Measurements from ENCODE around the gene NPHS2. TPM values are rescaled to one million over a fixed set of nuclear protein-coding genes. Genes with fewer than 3 reads are reported as not detected.
A peak's percentile ranks its signal among the peaks of the same experiment; 100 is the strongest.

The NPHS2 gene
- not detected in 2 replicates for total RNA-seq (2014; rRNA removed; shearing (Covaris generic))

DNA sequence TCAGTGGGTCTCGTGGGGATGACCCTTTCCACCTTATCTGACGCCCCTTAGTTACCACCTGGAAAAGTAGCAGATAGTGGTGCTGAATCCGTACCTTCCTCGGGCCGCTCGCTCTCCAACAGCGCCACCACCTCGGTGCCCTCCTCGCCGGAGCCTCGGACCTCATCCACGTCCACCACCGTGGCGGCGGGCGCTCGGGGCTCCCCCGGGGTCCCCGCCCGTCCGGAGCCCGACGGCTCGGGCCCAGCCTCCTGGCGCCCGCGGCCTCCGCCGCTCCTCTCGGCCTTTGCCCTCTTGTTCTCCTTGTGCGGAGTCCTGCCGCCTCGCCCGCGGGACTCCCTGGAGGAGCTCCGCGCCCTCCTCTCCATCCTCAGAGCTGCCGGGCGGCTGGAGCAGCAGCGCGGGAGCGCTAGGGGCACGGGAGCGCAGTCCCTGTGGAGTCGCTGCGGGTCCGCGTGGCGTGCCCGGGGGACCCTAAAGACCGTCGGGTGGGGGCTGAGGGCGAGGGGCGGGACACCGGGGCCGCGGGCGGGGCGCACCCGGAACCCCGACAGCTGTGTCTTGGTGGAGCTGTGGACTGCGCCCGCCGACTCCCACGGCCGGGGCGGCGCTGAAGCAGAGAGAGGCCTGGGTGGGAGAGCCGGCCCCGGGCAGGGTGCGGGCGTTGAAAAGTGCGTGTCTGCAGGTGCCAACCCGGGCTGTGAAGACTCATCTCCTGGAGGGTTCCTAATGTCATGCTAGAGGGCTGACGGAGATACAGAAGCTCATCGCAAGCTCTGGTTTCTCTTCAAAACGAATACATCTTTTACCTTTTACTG lies at the start of gene NPHS2:
TSS of gene NPHS2 (minus strand) at position 452 of the 818 bp plus-strand sequence. CDS start at position 368, 84 bp downstream.
- peak; percentile 78 for DNase-seq
- Histone ChIP-seq H3K27me3 (ENCODE audit: control insufficient read depth, insufficient read depth, low read length) (peaks cover 46% of the 10 kb centered on the region), H3K36me3 (replicated peaks; ENCODE audit: control insufficient read depth, insufficient read depth, low read length) (no peaks in the 10 kb centered on the region), H3K4me3 (ENCODE audit: insufficient read depth, low read depth, low read length) (peak within 1 kb of the TSS; percentile 34)

- Histone ChIP-seq H3K4me3 (ENCODE audit: insufficient read depth, low read depth, low read length) (no peak overlapping the region), H3K36me3 (replicated peaks; ENCODE audit: control insufficient read depth, insufficient read depth, low read length) (no peaks in the 10 kb centered on the region), H3K27me3 (ENCODE audit: control insufficient read depth, insufficient read depth, low read length) (no peaks in the 10 kb centered on the region)
- no peak for DNase-seq
Measured at GRCh38 chr1:179612361-179612760, 36.6 kb upstream of the NPHS2 start.

DNA sequence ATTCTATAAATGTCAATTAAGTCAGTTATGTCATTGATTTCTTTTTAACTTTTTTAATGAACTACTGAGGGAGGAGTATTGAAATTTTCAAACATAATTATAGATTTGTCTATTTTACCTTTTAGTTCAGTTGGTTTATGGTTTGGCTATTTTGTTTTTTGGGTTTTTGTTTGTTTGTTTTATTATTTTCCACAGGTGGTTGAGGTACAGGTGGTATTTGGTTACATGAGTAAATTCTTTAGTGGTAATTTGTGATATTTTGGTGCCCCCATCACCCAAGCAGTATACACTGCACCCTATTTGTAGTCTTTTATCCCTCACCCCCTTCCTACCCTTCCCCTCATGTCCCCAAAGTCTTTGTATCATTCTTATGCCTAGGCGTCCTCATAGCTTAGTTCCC lies 25.3 kb upstream of the NPHS2 start:
- Histone ChIP-seq H3K4me3 (ENCODE audit: insufficient read depth, low read depth, low read length) (no peak overlapping the region), H3K36me3 (replicated peaks; ENCODE audit: control insufficient read depth, insufficient read depth, low read length) (no peaks in the 10 kb centered on the region), H3K27me3 (ENCODE audit: control insufficient read depth, insufficient read depth, low read length) (no peaks in the 10 kb centered on the region)
- DNase-seq, result no peak

GRCh38 chr1:179599623-179600249 lies 24.0 kb upstream of the NPHS2 start:
- Histone ChIP-seq H3K36me3 (replicated peaks; ENCODE audit: control insufficient read depth, insufficient read depth, low read length) (no peaks in the 10 kb centered on the region), H3K27me3 (ENCODE audit: control insufficient read depth, insufficient read depth, low read length) (no peaks in the 10 kb centered on the region), H3K4me3 (ENCODE audit: insufficient read depth, low read depth, low read length) (no peak overlapping the region)
- DNase-seq, result no peak

- Histone ChIP-seq H3K36me3 (replicated peaks; ENCODE audit: control insufficient read depth, insufficient read depth, low read length) (no peaks in the 10 kb centered on the region), H3K27me3 (ENCODE audit: control insufficient read depth, insufficient read depth, low read length) (no peaks in the 10 kb centered on the region), H3K4me3 (ENCODE audit: insufficient read depth, low read depth, low read length) (no peak overlapping the region)
- no peak for DNase-seq
Measured at GRCh38 chr1:179598631-179599030, 22.9 kb upstream of the NPHS2 start.

DNA sequence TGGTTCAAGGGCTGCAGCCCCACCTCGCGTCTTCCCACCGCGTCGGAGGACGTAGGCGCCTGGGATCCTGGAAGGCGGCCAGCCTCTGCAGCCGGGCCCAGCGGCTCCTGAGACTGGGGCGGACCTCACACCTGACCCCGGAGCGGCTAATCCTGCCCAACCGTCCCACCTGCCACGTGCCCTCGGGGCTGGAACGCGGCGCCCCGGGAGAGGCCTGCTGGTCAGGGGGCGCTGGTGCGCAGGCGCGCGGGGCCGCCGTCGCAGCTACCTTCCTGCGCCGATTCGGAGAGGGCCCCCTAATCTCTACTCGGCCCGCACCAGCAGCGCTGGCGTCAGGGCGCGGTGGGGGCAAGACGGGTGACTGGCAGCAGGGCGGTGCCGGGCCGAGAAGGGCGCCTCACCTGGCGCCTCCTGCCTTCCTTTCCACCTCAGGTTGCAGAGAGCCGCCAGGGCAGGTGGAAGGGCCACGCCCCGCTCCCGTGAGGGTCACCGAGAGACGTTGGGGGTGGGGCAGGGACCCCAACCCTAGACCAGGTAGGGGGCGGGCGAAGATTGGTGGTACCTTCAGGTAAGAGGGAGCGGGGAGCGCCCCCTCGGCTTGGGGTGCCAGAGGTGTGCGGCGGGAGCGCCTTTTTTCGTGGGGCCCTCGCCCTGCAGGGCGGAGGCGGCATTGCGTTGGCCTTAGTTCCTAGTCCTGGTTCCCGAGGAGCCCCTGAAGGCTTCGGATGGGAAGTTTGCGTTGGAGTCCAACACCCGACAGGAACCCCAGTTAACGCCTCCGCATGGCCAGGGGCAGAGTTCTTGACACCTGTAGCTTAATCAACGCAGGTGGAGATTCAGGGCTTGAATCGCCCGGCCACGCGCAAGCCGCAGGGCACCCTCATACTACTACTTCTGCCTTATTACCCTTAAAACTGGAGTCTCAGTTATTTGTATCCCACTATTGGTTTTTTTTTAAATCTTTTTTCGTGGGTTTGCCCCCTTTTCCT lies 16.1 kb upstream of the NPHS2 start, which contains the start of gene TDRD5:
TSS of gene TDRD5 (plus strand) at position 241 of the 989 bp plus-strand sequence. CDS start 784 bp downstream, outside the sequence.
- no peaks in the 10 kb centered on the region for H3K36me3 ChIP-seq (replicated peaks; ENCODE audit: control insufficient read depth, insufficient read depth, low read length)
- peak within 1 kb of the TSS; percentile 14; the same call in 1 of the 2 replicates for H3K4me3 ChIP-seq (ENCODE audit: insufficient read depth, low read depth, low read length)
- H3K27me3 ChIP-seq (ENCODE audit: control insufficient read depth, insufficient read depth, low read length), result peaks cover 7% of the 10 kb centered on the region
- peak; percentile 78 for DNase-seq

DNA sequence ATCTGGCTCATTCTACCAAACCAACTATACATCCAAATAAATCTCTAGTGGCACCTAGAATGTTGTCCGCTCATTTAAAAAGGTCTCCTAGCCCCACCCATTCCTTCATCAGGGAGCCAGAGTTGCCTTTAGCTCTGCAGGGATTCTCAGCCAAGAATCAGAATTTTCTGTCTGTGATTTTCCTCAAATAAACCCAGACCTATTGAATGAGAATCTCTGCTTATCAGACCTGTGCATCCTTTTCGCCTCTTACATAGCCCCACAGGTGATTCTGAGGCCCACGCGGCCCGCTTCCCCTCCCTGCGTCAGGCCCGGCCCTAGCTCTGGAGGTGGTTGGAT lies 15.5 kb upstream of the NPHS2 start:
- Histone ChIP-seq H3K36me3 (replicated peaks; ENCODE audit: control insufficient read depth, insufficient read depth, low read length) (no peaks in the 10 kb centered on the region), H3K27me3 (ENCODE audit: control insufficient read depth, insufficient read depth, low read length) (peaks cover 10% of the 10 kb centered on the region), H3K4me3 (ENCODE audit: insufficient read depth, low read depth, low read length) (no peak overlapping the region; the same call in 1 of the 2 replicates)
- no peak for DNase-seq

DNA sequence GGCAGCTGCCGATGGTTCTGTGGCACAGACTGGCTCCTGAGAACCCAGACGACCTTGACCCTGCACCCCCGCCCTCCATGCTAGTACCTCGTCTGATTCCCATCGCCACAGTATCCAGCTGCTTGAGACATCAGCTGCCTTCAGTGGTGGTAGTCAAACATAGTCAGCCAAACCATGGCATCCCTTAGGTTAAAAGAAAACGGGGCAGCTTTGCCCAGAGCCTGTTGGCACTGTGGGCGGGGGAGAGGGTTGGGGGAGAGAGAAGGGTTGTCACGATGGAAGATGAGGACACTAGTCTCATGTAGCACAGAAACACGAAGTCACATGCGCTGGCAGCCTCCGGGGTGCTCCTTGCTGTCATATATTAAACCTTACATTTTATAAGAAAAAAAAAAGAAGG lies 14.9 kb upstream of the NPHS2 start:
- DNase-seq, result no peak
- H3K36me3 ChIP-seq (replicated peaks; ENCODE audit: control insufficient read depth, insufficient read depth, low read length), result no peaks in the 10 kb centered on the region
- H3K27me3 ChIP-seq (ENCODE audit: control insufficient read depth, insufficient read depth, low read length), result peaks cover 10% of the 10 kb centered on the region
- H3K4me3 ChIP-seq (ENCODE audit: insufficient read depth, low read depth, low read length), result no peak overlapping the region

- no peak overlapping the region for H3K4me3 ChIP-seq (ENCODE audit: insufficient read depth, low read depth, low read length)
- no peaks in the 10 kb centered on the region for H3K36me3 ChIP-seq (replicated peaks; ENCODE audit: control insufficient read depth, insufficient read depth, low read length)
- H3K27me3 ChIP-seq (ENCODE audit: control insufficient read depth, insufficient read depth, low read length), result peaks cover 10% of the 10 kb centered on the region
- DNase-seq, result no peak
Measured at GRCh38 chr1:179589509-179589908, 13.8 kb upstream of the NPHS2 start.

DNA sequence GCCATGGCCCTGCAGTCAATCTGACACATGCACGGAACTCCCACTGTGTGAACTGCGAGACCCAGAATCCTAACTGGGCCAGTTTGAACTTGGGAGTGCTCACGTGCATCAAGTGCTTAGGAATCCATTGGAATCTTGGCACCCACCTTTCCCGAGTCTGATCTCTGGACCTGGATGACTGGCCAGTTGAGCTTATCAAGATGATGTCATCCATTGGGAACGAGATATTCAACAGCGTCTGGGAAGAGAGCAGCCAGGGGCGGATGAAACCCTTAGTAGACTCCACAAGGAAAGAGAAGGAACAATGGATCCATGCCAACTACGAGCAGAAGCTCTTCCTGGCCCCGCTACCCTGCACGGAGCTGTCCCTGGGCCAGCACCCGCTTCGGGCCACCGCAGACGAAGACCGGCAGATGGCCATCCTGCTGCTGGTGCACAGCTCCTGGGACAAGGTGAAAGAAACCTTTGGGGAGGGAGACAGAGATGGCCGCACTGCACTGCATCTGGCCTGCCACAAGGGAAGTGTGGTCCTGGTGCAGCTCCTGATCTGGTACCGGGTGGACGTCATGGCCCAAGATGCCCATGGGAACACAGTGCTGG lies 12.8 kb upstream of the NPHS2 start:
- no peak for DNase-seq
- Histone ChIP-seq H3K27me3 (ENCODE audit: control insufficient read depth, insufficient read depth, low read length) (peaks cover 10% of the 10 kb centered on the region), H3K4me3 (ENCODE audit: insufficient read depth, low read depth, low read length) (no peak overlapping the region), H3K36me3 (replicated peaks; ENCODE audit: control insufficient read depth, insufficient read depth, low read length) (no peaks in the 10 kb centered on the region)

GRCh38 chr1:179587336-179587735 lies 11.6 kb upstream of the NPHS2 start:
- Histone ChIP-seq H3K36me3 (replicated peaks; ENCODE audit: control insufficient read depth, insufficient read depth, low read length) (no peaks in the 10 kb centered on the region), H3K27me3 (ENCODE audit: control insufficient read depth, insufficient read depth, low read length) (peaks cover 10% of the 10 kb centered on the region), H3K4me3 (ENCODE audit: insufficient read depth, low read depth, low read length) (no peak overlapping the region)
- DNase-seq, result no peak

DNA sequence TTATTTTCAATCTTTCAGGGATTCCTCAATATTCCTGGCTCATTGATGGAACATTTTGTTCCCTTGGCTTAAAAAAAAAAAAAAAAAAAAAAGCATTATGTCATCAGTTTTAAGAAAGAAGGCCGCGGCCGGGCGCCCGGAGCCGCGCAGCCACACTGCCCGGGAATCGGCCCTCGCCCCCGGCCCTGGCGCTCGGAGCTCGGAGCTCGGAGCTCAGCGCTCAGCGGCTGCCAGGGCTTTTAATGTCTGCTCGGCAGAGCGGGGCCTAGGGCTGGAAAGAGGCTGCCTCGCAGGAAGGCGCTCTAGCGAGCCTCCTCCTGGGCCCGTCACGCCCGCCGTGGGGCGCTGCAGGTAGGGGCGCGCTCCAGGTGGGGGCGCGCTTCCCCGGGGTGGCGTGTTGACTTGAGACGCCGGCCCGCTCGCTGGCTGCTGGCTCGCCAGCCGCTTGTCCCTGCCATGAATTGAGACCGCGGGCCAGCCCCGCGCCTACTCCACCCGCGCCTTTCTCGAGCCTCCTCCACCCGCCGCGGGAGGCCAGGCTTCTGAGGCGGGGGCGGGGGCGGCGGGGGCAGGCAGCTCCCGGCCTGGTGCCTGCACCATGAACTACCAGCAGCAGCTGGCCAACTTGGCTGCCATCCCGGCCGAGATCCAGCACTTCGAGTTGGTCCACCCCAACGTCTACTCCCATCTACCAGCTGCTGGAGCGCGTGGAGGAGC lies 10.5 kb upstream of the NPHS2 start:
- H3K27me3 ChIP-seq (ENCODE audit: control insufficient read depth, insufficient read depth, low read length), result peaks cover 10% of the 10 kb centered on the region
- DNase-seq, result peak; percentile 87
- peak overlapping the region; percentile 38 for H3K4me3 ChIP-seq (ENCODE audit: insufficient read depth, low read depth, low read length)
- no peaks in the 10 kb centered on the region for H3K36me3 ChIP-seq (replicated peaks; ENCODE audit: control insufficient read depth, insufficient read depth, low read length)

DNA sequence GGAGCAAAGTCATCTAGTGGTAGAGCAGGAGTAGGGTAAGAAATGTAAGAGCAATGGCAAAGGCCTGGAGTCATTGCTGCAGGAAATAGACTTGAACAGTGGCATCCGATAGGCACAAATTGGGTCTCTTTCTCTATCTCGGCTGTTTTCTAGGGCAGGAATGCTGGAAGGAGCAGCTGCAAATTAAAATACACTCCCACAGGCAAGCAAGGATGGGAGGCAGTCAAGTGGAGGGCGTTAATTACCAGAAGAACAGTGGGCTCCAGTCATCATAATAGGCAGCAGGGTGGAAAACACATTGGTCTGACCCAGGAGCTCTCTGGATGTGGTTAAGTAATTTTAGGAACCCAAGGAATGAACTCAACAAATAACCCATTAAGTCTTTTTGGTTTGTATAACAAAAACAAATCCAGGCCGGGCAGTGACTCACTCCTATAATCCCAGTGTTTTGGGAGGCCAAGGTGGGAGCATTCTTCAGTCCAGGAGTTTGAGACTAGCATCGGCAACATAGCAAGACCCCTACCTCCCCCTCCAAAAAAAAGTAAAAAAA lies 8.1 kb upstream of the NPHS2 start:
- Histone ChIP-seq H3K36me3 (replicated peaks; ENCODE audit: control insufficient read depth, insufficient read depth, low read length) (no peaks in the 10 kb centered on the region), H3K27me3 (ENCODE audit: control insufficient read depth, insufficient read depth, low read length) (peaks cover 10% of the 10 kb centered on the region), H3K4me3 (ENCODE audit: insufficient read depth, low read depth, low read length) (no peak overlapping the region)
- DNase-seq, result no peak

All from H7 (cell line).